ENCODE data around the gene DIAPH1. TPM values are rescaled to one million over a fixed set of nuclear protein-coding genes. Genes with fewer than 3 reads are reported as not detected.
A peak's percentile ranks its signal among the peaks of the same experiment; 100 is the strongest.

DIAPH1 gene
- total and polyA plus RNA-seq, 5 experiments from 2014 or later: 87.4 to 183 (median 105) TPM

GRCh38 chr5:141491323-141492167 is 127.3 kb downstream of the DIAPH1 start:
- H3K27ac Mint-ChIP-seq: no peak overlapping the region
- H3K9me3 Mint-ChIP-seq: peaks cover 0 to 4% (median 0%) of the 10 kb centered on the region in 9 donors
- peaks cover 14 to 17% (median 15%) of the 10 kb centered on the region in 4 donors for H3K4me1 Mint-ChIP-seq
- H3K4me3 Mint-ChIP-seq: peak overlapping the region; percentile 59 to 90 (median 76)
- POLR2A ChIA-PET: interaction anchor here (1.3 kb wide), 1 partner anchor 171 kb away, joined by 3 read pairs; the partner anchor contains the start of gene TAF7
- DNase-seq (no peak), ATAC-seq (no peak)
- H3K36me3 Mint-ChIP-seq: peaks cover under 1 to 4% (median 2%) of the 10 kb centered on the region in 3 donors
- H3K27me3 Mint-ChIP-seq: peaks cover 40 to 96% (median 73%) of the 10 kb centered on the region in 5 donors

- Mint-ChIP-seq H3K4me3 (peak overlapping the region in 5 of 10 donors; percentile 27 to 54 (median 41)), H3K4me1 (peaks cover 14 to 15% (median 15%) of the 10 kb centered on the region in 4 donors)
Measured at GRCh38 chr5:141490771-141491170, 128.0 kb downstream of the DIAPH1 start.

GRCh38 chr5:141490271-141490670 is 128.5 kb downstream of the DIAPH1 start:
- no peak overlapping the region for H3K27ac Mint-ChIP-seq
- ATAC-seq: no peak
- POLR2A ChIA-PET: no interaction called here
- peaks cover 41 to 96% (median 72%) of the 10 kb centered on the region in 5 donors for H3K27me3 Mint-ChIP-seq
- peaks cover 2 to 5% (median 4%) of the 10 kb centered on the region in 3 donors for H3K36me3 Mint-ChIP-seq
- DNase-seq: no peak
- peaks cover 0 to 10% (median 0%) of the 10 kb centered on the region in 9 donors for H3K9me3 Mint-ChIP-seq
- peaks cover 10 to 13% (median 13%) of the 10 kb centered on the region in 4 donors for H3K4me1 Mint-ChIP-seq
- H3K4me3 Mint-ChIP-seq: peak overlapping the region in 2 of 10 donors; percentile 14 to 36

More at GRCh38 chr5:141490771-141491170, 128.0 kb downstream of the DIAPH1 start:
- Mint-ChIP-seq H3K9me3 (peaks cover 0 to 10% (median 0%) of the 10 kb centered on the region in 9 donors), H3K36me3 (peaks cover 2 to 5% (median 4%) of the 10 kb centered on the region in 3 donors), H3K27me3 (peaks cover 44 to 96% (median 74%) of the 10 kb centered on the region in 5 donors), H3K27ac (no peak overlapping the region)
- DNase-seq: no peak
- ATAC-seq: no peak
- POLR2A ChIA-PET: no interaction called here

- POLR2A ChIA-PET: no interaction called here
- Mint-ChIP-seq H3K4me1 (peaks cover 14 to 17% (median 15%) of the 10 kb centered on the region in 4 donors), H3K9me3 (peaks cover 0 to 10% (median 0%) of the 10 kb centered on the region in 9 donors), H3K27ac (no peak overlapping the region), H3K27me3 (peaks cover 43 to 96% (median 76%) of the 10 kb centered on the region in 5 donors), H3K36me3 (peaks cover 2 to 5% (median 4%) of the 10 kb centered on the region in 3 donors), H3K4me3 (no peak overlapping the region)
- DNase-seq: no peak
- ATAC-seq: no peak
Measured at GRCh38 chr5:141489841-141490240, 129.0 kb downstream of the DIAPH1 start.

GRCh38 chr5:141488591-141489561 is 129.9 kb downstream of the DIAPH1 start, which contains the start of gene PCDHGC5:
TSS of gene PCDHGC5 (plus strand) at chr5:141489081. CDS start at chr5:141489241, 160 bp downstream.
- peaks cover 2 to 5% (median 4%) of the 10 kb centered on the region in 3 donors for H3K36me3 Mint-ChIP-seq
- POLR2A ChIA-PET: no interaction called here
- peaks cover 0 to 10% (median 0%) of the 10 kb centered on the region in 9 donors for H3K9me3 Mint-ChIP-seq
- peaks cover 46 to 97% (median 76%) of the 10 kb centered on the region in 5 donors for H3K27me3 Mint-ChIP-seq
- no peak within 1 kb of the TSS for H3K4me3 Mint-ChIP-seq
- H3K27ac Mint-ChIP-seq: peak within 1 kb of the TSS in 1 of 10 donors; percentile 71
- H3K4me1 Mint-ChIP-seq: peaks cover 15 to 24% (median 22%) of the 10 kb centered on the region in 4 donors
- ATAC-seq (no peak), DNase-seq (no peak)

GRCh38 chr5:141487131-141487530 is 131.7 kb downstream of the DIAPH1 start:
- POLR2A ChIA-PET: no interaction called here
- ATAC-seq: no peak
- no peak for DNase-seq
- Mint-ChIP-seq H3K9me3 (peaks cover 0 to 10% (median 0%) of the 10 kb centered on the region in 9 donors), H3K4me3 (peak overlapping the region in 1 of 10 donors; percentile 18), H3K36me3 (peaks cover 2 to 5% (median 4%) of the 10 kb centered on the region in 3 donors), H3K27ac (no peak overlapping the region), H3K27me3 (peaks cover 58 to 97% (median 86%) of the 10 kb centered on the region in 5 donors), H3K4me1 (peaks cover 15 to 22% (median 20%) of the 10 kb centered on the region in 4 donors)

GRCh38 chr5:141486091-141486490 is 132.7 kb downstream of the DIAPH1 start:
- H3K9me3 Mint-ChIP-seq: peaks cover 0 to 10% (median 0%) of the 10 kb centered on the region in 9 donors
- no peak overlapping the region for H3K27ac Mint-ChIP-seq
- peak overlapping the region in 2 of 10 donors; percentile 23 to 43 for H3K4me3 Mint-ChIP-seq
- H3K36me3 Mint-ChIP-seq: peaks cover 2 to 5% (median 4%) of the 10 kb centered on the region in 3 donors
- POLR2A ChIA-PET: no interaction called here
- H3K4me1 Mint-ChIP-seq: peaks cover 12 to 17% (median 16%) of the 10 kb centered on the region in 4 donors
- ATAC-seq (no peak), DNase-seq (no peak)
- peaks cover 55 to 96% (median 84%) of the 10 kb centered on the region in 5 donors for H3K27me3 Mint-ChIP-seq

GRCh38 chr5:141485321-141486055 is 133.3 kb downstream of the DIAPH1 start:
- H3K9me3 Mint-ChIP-seq: peaks cover 0 to 10% (median 0%) of the 10 kb centered on the region in 9 donors
- POLR2A ChIA-PET: no interaction called here
- H3K27me3 Mint-ChIP-seq: peaks cover 49 to 96% (median 84%) of the 10 kb centered on the region in 5 donors
- peaks cover 7 to 15% (median 13%) of the 10 kb centered on the region in 4 donors for H3K4me1 Mint-ChIP-seq
- no peak for ATAC-seq
- peak overlapping the region in 6 of 10 donors; percentile 24 to 70 (median 44) for H3K4me3 Mint-ChIP-seq
- peaks cover 2 to 4% (median 2%) of the 10 kb centered on the region in 3 donors for H3K36me3 Mint-ChIP-seq
- H3K27ac Mint-ChIP-seq: no peak overlapping the region
- no peak for DNase-seq

GRCh38 chr5:141484641-141485311 is 134.0 kb downstream of the DIAPH1 start, which contains the start of gene PCDHGC4:
TSS of gene PCDHGC4 (plus strand) at chr5:141485030. CDS start at chr5:141485174, 144 bp downstream.
- ATAC-seq (no peak), DNase-seq (no peak)
- peaks cover 2 to 4% (median 2%) of the 10 kb centered on the region in 3 donors for H3K36me3 Mint-ChIP-seq
- H3K4me3 Mint-ChIP-seq: peak within 1 kb of the TSS; percentile 24 to 77 (median 54)
- H3K4me1 Mint-ChIP-seq: peaks cover 7 to 15% (median 13%) of the 10 kb centered on the region in 4 donors
- H3K9me3 Mint-ChIP-seq: peaks cover 0 to 10% (median 0%) of the 10 kb centered on the region in 9 donors
- H3K27ac Mint-ChIP-seq: no peak within 1 kb of the TSS
- H3K27me3 Mint-ChIP-seq: peaks cover 47 to 96% (median 81%) of the 10 kb centered on the region in 5 donors
- POLR2A ChIA-PET: no interaction called here

- H3K27me3 Mint-ChIP-seq: peaks cover 48 to 96% (median 81%) of the 10 kb centered on the region in 5 donors
- ATAC-seq (no peak), DNase-seq (no peak)
- POLR2A ChIA-PET: no interaction called here
- H3K9me3 Mint-ChIP-seq: peaks cover 0 to 10% (median 0%) of the 10 kb centered on the region in 9 donors
- H3K4me3 Mint-ChIP-seq: peak overlapping the region in 9 of 10 donors; percentile 19 to 77 (median 50)
- H3K27ac Mint-ChIP-seq: no peak overlapping the region
- peaks cover 7 to 15% (median 13%) of the 10 kb centered on the region in 4 donors for H3K4me1 Mint-ChIP-seq
- peaks cover 2 to 4% (median 2%) of the 10 kb centered on the region in 3 donors for H3K36me3 Mint-ChIP-seq
Measured at GRCh38 chr5:141484310-141484640, 134.5 kb downstream of the DIAPH1 start.

GRCh38 chr5:141483902-141484301 is 134.9 kb downstream of the DIAPH1 start:
- POLR2A ChIA-PET: no interaction called here
- Mint-ChIP-seq H3K4me3 (peak overlapping the region in 1 of 10 donors; percentile 70), H3K36me3 (peaks cover 2 to 4% (median 2%) of the 10 kb centered on the region in 3 donors), H3K27ac (no peak overlapping the region), H3K9me3 (peaks cover 0 to 10% (median 0%) of the 10 kb centered on the region in 9 donors), H3K4me1 (peaks cover 7 to 15% (median 13%) of the 10 kb centered on the region in 4 donors), H3K27me3 (peaks cover 46 to 96% (median 78%) of the 10 kb centered on the region in 5 donors)
- DNase-seq: no peak
- no peak for ATAC-seq

Measured in naive thymus-derived CD8-positive, alpha-beta T cell (primary cell).